ENCODE data around the gene ANXA8. TPM values are rescaled to one million over a fixed set of nuclear protein-coding genes. Genes with fewer than 3 reads are reported as not detected.

Gene ANXA8, protein sequence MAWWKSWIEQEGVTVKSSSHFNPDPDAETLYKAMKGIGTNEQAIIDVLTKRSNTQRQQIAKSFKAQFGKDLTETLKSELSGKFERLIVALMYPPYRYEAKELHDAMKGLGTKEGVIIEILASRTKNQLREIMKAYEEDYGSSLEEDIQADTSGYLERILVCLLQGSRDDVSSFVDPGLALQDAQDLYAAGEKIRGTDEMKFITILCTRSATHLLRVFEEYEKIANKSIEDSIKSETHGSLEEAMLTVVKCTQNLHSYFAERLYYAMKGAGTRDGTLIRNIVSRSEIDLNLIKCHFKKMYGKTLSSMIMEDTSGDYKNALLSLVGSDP
- total RNA-seq, result 0.56 TPM in 1 of 2 replicates, not detected in the other

DNA sequence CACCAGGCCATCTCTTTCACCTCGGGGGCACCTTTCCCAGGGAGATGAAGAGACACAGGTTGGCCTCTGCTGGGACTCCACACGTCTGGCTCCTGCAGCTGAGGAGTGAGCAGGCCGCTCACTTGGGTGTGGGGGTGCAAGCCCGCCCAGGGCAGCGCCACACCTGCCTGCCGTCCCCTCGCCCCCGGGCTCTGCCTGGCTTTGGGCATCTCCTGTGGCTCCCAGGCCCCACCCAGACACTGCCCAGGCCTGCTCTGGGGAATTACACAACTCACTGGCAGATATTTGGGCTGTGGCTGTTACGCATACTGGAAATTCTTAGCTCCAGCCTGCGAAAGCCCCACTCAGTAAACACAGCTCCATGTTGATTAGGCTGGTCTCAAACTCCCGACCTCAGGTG, at the start of gene ANXA8:
Gene ANXA8 (minus strand): TSS at position 193 of the 400 bp plus-strand sequence. CDS start 182 bp downstream, at position 11.

DNA sequence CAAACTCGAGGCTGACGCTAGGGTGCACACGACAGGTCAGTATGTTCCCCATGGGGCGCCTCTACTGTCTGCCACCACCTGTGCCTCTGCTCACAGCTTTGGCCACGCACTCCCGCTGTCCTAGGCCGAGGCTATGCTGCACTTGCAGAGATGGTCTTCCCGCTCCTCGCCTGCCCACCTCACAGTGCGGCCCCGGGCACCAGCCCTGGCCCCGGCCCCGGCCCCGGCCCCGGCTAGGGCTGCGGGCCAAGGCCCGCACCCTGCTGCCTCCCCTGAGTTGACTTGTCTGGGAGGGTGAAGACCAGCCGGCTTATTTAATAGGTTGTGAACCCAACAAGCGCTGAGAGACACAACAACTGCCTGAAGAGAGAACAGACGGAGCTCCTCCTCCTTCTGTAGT, 39.6 kb upstream of the ANXA8 start, which contains the start of gene AGAP9:
Gene AGAP9 (minus strand): TSS at position 164 of the 400 bp plus-strand sequence. CDS start 112 bp downstream, at position 52.

DNA sequence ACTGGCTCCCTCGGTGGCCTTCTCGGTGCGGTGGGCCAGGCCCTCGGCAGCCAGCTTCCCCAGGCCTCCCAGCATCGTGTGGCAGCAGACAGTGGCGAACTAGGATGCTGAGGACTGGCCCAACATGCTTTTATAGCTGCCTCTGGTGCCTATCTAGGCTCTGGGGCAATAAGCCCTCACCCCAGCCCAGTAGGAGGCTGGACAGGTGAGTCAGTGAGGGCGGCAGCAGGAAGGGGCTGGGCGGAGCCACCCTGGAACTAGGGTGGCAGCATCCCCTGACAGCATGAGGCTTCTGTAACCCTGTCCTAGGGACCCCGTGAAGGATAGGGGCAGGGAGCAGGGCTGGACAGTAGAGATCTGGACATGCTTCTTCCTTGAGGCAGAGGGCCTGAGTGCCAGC, 7.7 kb upstream of the ANXA8 start, which contains the start of gene FAM25G:
Gene FAM25G (minus strand): TSS at position 101 of the 400 bp plus-strand sequence. CDS start 26 bp downstream, at position 75.

Other genes with a start within 250 kb of the ANXA8 start
- not detected in 2 replicates for gene GDF10, start 183.9 kb downstream of the ANXA8 start, total RNA-seq
- gene GDF2, start 161.7 kb downstream of the ANXA8 start, total RNA-seq, result not detected in 2 replicates
- not detected in 2 replicates for gene RBP3, start 135.8 kb downstream of the ANXA8 start, total RNA-seq
- gene ZNF488, start 99.8 kb downstream of the ANXA8 start, total RNA-seq, result under 0.01 and 0.09 TPM in 2 replicates
- not detected in 2 replicates for gene FAM25G, start 7.6 kb upstream of the ANXA8 start, total RNA-seq
- 0.90 and 2.9 TPM in 2 replicates for gene AGAP9, start 39.5 kb upstream of the ANXA8 start, total RNA-seq